DMS 273 treated with DMSO at 0.1 percent for 48 hours (cell line): ENCODE data around the gene NEO1.

ENCODE experiments used
- DNase-seq: peaks from one replicate; lab custom pipeline; 2025; lab: John Stamatoyannopoulos, UW

Gene NEO1

DNA sequence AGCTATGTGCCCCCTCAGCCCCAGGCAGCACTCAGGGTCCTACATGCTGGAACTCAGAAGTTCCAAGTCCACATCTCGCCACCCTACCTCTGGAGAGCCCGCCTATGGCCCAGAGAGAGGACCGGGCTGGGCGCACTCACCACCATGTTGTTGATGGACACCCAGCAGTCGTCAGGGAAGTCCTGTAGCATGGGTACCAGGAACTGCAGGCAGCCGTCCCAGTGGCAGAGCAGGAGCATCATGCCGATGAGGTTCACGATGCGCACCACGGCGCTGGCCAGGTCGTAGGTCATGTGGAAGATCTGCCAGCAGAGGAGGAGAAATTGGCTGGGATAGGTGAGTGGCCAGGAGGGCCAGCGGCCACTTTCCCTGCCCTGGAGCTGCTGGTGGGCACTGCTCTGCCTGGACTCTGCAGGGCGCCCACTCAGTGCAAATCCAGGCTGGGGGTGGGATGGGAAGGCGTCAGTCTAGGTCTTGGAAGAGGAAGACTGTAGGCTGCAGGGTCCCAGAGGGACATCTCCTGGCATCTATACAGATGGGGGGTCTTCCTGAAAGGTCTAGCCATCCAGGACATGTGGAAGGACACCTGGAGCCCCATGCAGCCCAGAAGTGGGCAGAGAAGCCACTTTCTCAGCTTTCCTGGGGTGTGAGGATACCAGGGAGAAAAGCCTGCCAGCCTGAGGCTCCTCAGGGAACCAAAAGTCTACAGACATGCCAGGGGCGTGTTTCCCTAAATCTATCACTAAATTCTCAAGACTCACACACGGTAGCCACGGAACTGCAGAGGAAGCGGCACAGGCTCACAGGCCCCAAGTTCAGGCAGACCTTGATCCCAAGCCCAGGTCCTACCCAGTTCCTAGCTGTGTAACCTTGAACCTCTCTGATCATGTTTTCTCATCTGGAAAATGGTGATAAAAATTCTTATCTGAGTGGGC lies 280.0 kb downstream of the NEO1 start:
- no peak for DNase-seq

- no peak for DNase-seq
Observed at GRCh38 chr15:73333001-73333400, 280.7 kb downstream of the NEO1 start.

GRCh38 chr15:73334086-73334485 lies 281.8 kb downstream of the NEO1 start:
- DNase-seq = no peak

DNA sequence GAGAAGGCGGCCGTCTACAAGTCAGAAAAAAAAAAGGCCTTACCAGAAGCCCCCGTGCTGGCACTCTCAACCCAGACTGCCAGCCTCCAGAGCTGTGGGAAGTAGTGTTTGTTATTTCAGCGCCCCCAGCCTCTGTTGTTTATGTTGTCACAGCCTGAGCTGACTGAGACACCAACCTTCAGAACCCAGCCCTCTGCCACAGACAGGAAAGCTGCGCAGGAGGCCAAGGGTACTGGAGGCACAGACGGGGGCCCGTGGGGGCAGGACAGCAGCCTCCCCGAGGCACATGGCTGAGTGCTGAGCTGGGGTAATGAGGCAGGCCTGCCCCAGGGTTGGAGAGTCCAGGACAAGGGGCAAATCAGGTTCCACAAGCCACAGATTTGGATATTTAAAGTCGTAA lies 282.8 kb downstream of the NEO1 start:
- DNase-seq = no peak

GRCh38 chr15:73335471-73335870 lies 283.2 kb downstream of the NEO1 start:
- DNase-seq = no peak

GRCh38 chr15:73336756-73337155 lies 284.5 kb downstream of the NEO1 start:
- no peak for DNase-seq

- no peak for DNase-seq
Observed at GRCh38 chr15:73337187-73337586, 284.9 kb downstream of the NEO1 start.

GRCh38 chr15:73338058-73338457 lies 285.8 kb downstream of the NEO1 start:
- DNase-seq = no peak

- DNase-seq = no peak
Observed at GRCh38 chr15:73338606-73339374, 286.5 kb downstream of the NEO1 start.

- no peak for DNase-seq
Observed at GRCh38 chr15:73340502-73341192, 288.4 kb downstream of the NEO1 start.

- no peak for DNase-seq
Observed at GRCh38 chr15:73341886-73342600, 289.8 kb downstream of the NEO1 start.

GRCh38 chr15:73344056-73344455 lies 291.8 kb downstream of the NEO1 start:
- no peak for DNase-seq

DNA sequence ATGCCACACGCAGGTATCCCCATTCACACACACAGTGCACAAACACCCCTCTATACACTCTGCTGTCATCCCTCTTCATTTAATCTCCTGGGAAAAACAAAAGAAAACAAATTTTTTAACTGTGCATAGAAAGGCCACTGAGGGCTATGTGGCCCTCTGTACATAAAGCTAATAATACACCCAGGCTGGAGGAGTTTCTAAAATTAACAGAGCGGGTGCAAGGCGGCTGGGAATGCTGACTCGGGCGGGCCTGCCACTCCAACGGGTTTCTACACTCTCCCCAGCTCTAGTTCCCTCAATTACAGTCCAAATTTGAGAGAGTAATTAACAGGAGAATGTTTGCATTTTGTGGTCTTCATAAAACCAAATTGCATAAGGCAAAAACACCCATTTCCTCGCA lies 293.4 kb downstream of the NEO1 start:
- no peak for DNase-seq

DNA sequence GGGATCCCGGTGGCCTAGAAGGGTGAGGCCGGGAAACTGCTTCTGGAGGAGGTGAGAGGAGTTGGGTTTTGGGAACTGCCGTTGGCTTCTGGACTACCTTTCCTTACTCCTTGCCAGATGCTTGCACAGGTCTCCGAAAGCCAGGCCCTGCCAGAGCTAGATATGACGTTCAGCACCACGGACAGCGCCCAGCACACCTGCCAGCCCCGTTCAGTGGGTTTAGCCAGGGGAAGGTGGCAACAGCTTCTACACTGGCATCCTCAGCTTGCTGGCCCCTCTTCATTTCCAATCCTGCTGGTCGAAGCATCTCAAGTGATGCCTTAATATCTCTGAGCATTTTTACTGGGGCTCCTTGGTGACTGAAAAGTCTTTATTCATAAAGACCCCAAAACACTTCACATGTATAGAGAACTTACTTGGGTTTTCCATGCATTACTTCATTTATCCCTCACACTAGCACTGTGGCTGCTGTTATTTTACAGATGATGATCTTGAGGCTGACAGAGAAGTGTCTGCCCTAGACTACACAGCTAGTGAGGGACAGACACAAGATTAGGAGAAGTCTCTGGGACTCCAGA lies 294.6 kb downstream of the NEO1 start:
- DNase-seq = no peak

DNA sequence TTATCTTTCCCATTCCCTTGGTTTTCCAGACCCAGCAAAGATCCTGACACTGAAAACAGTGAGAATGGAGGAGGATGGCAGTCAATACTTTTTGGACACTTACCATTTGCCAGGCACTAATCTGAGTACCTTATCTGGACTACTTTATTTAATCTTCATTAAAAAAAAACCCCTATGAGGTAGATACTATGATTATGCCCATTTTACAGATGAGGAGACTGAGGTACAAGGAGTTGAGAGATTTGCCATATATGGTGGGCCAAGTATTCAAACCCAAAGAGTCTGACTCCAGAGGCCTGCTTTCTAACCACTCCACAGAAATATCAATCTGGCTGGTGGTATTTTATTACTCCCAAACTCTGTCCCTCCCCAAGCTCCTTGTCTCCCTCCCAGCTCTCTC lies 296.9 kb downstream of the NEO1 start:
- DNase-seq = no peak

DNA sequence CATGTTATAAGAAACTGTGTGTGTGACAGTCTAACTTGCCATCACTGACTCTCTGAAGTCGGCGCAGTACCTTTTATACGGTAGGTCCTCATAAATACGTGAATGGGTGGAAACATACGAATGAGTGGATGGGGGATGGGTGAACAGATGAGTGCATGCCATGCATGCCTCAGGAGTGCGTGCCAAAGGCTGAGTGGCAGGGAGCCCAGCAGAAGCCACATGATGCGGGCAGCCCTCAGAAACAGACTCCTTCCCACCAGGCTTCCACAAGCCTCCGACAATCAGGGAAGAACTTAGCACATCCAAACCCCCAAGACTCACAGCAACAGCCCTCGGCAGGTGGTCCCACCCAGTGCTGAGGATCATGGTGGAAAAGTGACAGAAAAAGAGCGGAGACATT lies 299.8 kb downstream of the NEO1 start:
- no peak for DNase-seq

- no peak for DNase-seq
Observed at GRCh38 chr15:73353734-73354133, 301.5 kb downstream of the NEO1 start.

- no peak for DNase-seq
Observed at GRCh38 chr15:73354241-73354640, 302.0 kb downstream of the NEO1 start.
